Activated gamma-delta T cell treated with anti-CD3 and anti-CD28 coated beads, Interleukin-2, amount 50 U/mL, for 16 hours (primary cell): ENCODE data around the gene SLC11A1.

Experiments used
- DNase-seq: peaks from one replicate; pipeline ENCODE4 v3.0.0-alpha.2; 2020; ENCODE audit warnings: low read depth

SLC11A1 gene

DNA sequence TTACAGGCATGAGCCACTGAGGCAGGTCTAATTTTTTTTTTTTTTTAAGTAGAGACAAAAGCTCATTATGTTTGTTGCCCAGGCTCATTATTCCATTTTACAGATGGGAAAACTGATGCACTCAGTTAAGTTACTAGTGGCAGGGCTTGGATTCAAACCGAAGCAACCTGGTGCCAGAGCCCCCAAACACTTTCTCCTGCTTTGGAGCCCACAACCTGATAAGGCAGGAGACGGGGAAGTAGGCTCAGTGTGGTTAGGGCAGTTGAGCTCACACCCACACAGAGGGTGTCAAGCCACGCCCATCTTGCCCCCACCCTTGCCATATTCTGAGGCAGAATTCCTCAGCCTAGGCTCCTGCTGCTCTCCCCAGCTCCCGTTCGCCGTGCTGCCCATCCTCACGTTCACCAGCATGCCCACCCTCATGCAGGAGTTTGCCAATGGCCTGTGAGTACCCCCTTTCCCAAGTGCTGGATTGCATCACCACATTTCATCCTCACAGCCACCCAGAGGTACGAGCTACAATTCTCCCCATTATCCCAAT, 11.7 kb downstream of the SLC11A1 start:
- DNase-seq, result no peak

DNA sequence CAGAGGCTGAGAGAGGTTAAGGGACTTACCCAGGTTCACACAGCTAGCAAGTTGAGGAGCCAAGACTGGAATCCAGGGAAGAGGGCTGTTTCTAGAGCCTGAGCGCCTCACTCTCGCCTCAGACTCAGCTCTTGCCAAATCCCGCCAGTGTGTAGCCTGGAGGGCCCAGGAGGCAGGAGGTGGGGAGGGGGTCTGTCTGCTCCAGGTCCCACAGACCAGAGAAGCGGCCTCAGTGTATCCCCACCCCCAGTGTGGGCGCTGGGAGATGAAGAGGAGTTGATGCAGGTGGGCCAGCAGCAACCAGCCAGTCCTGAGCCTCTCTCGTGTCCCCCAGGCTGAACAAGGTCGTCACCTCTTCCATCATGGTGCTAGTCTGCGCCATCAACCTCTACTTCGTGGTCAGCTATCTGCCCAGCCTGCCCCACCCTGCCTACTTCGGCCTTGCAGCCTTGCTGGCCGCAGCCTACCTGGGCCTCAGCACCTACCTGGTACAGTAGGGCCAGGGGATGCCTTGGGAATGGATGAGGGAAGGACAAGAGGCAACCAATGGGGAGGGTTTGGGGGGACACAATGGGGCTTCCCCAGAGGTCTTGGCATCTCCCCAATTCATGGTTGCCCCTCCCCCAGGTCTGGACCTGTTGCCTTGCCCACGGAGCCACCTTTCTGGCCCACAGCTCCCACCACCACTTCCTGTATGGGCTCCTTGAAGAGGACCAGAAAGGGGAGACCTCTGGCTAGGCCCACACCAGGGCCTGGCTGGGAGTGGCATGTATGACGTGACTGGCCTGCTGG, 12.4 kb downstream of the SLC11A1 start:
- DNase-seq, result no peak

DNA sequence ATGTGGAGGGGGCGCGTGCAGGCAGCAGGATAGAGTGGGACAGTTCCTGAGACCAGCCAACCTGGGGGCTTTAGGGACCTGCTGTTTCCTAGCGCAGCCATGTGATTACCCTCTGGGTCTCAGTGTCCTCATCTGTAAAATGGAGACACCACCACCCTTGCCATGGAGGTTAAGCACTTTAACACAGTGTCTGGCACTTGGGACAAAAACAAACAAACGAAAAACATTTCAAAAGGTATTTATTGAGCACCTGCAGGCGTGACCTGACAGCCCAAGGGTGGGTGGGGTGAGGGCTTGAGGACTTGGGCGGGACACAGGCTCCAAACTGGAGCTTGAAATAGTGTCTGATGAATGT, 13.0 kb downstream of the SLC11A1 start:
- no peak for DNase-seq

DNA sequence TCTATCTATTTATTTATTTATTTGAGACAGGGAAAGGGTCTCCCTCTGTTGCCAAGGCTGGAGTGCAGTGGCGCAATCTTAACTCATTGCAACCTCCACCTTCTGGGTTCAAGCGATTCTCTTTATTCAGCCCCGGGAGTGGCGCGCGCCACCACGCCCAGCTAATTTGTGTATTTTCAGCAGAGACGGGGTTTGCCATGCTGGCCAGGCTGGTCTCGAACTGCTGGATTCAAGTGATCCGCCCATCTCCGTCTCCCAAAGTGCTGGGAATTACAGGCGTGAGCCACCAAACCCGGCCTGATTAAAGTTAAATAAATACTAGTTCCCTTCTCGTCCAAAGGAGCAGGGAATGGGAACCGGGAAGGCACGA, 13.4 kb downstream of the SLC11A1 start:
- DNase-seq, result no peak

DNA sequence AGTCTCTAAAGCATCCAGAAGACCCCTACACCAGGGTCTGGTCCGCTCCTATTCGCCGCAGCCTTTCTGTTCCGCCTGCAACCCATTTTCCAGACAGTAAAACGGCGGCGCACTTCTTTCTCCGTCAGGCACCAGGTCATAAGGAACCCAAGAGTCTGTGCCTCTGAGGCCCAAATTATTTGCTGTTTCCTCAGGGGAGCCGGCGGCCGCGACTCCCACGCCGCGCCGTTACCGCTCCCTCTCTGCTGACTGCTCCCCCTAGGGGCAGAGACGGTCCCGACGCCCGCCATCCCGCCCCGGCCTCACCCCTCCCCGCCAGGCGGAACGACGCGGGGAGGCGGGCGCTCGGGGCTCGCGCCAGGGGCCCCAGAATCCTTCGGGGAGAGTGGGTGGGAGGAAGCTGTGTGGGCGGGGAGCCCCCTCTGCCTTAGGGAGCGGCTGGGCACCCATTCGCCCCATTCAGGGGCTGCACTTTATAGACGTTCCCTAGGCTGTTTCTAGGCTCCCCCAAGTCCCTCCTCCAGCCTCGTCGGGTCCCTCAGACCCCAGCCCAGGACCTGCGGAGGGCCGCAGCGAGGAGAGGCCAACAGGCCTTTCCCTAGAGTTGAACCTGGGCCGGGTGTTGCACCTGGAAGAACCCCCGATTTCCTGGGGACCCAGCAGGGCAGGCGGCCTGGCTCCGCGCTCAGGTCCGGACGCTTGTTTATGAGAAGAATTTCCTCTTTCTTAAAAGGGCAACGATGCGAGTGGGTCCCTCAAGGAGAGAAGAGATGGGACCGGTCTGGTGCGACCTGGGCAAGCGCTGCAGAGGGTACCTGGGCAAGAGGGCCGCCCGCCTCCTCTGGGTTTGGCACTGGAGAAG, 14.0 kb downstream of the SLC11A1 start:
- peak; percentile 85 for DNase-seq

DNA sequence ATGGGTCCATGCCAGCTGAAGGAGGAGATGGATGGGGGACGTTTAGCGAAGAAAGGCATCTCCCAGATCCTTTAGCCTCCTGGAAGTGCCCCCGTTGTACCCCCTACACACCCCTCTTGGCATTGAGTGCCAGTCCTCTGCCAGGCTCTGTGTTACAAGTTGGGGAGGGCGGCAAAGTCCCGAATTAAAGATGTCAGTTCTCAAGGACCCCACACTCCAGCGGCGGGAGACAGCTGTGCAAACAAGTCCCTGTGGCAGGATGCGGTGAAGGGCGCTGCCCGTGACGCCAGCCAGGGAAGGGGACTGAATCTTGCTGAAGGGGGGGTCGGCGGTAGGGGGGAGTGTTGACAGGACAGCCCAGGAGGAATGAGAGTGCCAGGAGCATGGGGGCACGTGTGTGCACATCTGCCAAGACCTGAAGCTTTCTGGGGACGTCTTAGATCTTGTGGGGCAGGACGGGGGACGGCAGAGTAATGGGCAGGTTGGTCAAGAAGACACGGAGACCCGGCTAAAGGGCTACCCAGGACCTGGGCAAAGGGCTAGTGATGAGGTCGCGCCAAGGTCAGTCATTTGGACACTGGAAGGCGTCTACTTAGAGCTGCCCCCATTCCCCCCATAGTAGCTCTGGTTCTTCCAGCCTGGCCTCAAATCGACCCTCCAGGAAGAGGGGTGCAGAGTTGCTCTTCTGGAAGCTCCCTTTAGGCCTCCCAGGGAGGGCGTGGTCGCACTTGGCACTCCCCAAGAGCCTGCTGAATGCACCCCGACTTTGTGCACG, 14.8 kb downstream of the SLC11A1 start:
- DNase-seq, result peak; percentile 42

DNA sequence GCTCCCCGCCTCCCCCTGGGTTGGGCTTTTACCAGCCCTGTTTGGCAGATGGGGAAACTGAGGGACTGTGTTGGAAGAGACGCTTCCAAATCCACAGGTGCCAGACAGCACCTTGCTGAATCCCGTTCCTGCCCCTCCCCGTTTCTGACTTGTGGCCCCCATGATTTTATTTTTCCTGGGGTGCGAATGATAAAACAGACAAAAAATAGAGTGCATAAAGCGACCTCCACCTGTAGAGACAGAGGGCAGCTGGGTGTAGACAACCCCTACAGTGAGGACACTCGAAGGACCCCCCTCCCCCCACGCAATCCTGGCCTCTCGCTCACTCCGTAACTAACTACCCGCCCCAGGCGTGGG, 15.4 kb downstream of the SLC11A1 start:
- DNase-seq, result no peak

DNA sequence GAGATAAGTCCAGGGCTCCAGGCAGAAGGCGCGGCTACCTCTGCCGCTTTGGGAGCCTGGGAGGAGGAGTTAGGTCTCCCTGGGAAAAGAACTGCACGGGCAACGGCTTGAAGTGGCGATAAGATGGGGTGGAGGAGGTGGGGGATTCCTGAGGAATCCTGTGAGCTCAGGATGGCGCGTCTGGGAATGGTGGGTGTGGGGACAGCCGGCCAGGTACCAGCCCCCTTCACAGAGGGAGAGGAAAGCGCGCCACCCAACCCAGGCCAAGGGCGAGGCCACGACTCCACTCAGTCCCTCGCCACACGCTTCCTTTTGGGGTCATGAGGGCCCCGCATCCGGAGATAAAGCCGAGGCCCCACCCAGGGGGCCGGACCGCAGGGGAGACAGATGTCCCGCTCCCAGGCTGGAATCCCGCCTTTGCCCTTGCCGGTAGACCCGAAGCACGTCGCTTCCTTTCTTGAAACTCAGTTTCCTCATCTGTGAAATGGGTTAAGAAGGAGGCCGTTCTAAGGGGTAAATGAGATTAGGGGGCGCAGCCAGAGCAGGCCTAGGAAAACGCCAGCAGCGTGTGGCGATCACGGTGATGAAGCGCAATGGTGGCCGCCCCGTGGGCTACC, 15.9 kb downstream of the SLC11A1 start:
- no peak for DNase-seq

DNA sequence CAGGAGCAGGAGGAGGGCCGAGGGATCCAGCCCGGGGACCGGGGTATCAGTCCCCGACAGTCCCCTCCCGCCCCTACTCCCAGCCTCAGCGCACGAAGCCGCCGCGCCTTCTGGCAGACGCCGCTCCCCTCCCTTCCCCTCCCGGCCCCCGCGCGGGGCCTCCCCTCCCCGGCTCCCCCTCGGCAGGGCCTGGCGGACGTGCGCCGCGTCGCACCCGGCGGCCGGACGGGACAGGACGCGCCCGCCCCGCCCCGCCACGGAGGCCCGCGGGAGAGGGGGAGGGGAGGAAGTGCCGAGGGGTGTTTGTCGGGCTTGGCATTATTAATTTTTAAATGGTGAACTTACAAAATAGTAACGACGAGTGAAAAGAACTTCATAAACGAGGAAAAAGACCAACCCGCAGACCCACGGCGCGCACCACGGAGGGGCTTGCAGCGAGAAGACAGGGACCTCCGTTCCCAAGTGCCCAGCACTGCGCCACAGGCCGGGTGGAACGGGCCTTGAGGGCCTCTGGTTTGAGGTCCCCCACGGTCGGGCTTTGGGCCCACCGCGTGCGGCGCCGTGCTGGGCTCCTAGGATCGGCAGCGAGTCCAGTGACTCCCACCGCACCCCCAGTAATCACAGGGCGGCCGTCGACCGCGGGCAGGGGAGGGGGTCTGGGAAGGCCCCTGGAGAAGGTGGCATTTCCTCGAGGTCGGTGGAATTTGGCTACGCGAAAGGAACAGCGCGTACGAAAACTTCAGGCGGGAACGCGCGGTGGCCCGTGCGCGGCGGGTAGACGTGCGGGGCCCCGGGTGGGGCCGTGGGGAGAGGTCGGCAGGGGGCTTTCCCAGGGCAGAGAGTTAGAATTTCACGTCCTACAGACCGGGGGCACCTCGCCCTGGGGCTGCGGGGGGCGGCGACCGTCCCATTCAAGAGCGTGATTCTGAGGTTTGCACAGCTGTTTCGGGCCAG, 16.6 kb downstream of the SLC11A1 start:
- peak; percentile 46 for DNase-seq

DNA sequence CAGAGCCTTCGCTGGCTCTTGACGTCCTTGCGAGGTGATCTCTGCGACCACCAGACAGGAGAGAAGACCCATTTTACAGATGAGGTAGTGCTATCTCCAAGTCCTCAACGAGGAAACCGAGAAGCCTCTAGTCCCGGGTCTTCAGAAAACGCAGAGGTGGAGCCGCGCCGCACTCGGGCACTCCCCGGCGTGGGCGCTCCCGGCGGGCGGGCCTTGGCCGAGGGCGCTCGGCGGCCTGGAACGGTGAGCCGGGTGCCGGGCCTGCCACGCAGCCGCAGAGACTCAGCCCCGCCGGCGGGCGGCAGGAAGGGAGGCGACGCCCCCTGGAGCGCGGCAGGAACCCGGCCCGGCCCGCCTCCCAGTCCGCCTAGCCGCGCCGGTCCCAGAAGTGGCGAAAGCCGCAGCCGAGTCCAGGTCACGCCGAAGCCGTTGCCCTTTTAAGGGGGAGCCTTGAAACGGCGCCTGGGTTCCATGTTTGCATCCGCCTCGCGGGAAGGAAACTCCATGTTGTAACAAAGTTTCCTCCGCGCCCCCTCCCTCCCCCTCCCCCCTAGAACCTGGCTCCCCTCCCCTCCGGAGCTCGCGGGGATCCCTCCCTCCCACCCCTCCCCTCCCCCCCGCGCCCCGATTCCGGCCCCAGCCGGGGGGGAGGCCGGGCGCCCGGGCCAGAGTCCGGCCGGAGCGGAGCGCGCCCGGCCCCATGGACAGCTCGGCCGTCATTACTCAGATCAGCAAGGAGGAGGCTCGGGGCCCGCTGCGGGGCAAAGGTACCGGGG, 17.5 kb downstream of the SLC11A1 start, which contains the start of gene CTDSP1:
Gene CTDSP1, plus strand, starts transcription at position 478 of the 776 bp plus-strand sequence. Its CDS starts 223 bp downstream, at position 701.
- DNase-seq, result peak; percentile 87

DNA sequence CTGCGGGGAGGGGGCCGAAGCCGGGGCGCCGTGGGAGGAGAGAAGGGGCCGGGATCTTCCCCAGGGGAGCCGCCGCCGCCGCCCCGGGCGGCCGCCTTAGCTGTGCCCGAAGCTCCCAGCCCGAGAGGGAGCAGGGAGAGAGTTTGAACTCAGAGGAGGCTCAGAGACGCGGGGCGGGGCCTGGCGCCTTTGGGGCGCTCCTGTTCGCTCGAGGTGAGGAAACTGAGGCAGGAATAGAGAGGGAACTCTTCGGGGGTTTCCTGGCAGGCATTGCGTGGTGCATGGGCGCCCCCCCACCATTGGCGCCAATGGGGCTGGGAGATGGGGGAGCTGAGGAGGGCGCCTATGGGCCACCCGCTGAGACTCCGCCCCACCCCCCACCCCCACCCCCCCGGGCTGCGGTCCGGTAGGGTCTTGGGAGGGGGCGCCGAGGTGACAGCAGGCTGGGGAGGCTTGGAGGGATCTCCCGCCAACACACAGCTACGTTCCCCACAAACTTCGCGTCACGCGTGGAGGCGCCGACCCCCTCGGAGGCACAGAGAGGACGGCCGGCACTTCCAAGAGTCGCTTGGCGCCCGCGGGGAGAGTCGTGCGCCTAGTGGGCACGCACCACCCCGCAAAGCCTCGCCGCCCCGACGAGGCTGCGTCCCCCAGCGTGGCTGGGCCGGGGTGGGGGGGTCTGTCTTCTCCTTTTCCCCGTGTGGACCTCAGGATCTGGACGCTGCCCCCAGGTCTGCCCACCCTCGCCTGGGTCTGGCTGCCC, 18.3 kb downstream of the SLC11A1 start:
- no peak for DNase-seq

DNA sequence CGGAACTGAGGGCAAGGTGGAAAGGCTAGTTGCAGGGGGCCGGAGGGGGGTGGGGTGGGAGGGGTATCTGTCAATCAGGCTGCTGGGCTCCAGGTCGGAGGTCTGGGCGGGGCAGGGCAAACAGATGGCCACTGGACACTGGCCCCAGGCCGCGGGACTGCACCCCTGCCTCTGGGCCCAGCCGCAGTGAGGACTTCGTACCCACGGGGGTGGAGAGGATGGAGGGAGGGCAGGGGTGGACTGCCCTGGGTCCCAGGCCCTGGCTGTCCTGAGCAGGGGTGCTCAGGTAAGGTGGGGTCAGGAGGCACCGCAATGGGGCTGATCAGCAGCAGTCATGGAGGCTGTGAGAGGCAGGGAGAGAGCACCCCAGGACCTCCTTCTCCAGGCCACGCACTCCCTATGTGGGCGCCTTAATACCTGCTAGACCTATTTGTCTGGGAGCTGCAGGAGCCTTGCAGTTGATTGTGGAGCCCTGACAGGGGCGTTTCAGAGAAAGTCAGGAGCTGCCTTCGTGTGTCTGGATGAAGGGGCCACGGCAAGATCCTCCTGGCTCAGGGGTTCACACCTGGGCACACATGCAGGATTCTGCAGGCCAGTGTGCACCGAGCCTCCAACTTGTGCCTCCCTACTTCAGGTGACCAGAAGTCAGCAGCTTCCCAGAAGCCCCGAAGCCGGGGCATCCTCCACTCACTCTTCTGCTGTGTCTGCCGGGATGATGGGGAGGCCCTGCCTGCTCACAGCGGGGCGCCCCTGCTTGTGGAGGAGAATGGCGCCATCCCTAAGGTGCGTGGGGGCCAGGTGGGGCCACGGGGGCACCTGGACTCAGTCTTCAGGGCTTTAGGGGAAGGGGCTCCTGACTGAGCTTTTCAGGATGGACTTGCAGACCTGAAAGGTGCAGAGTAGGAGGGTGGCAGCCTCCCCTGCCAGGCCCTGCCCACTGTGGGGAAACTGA, 19.1 kb downstream of the SLC11A1 start:
- DNase-seq, result no peak

DNA sequence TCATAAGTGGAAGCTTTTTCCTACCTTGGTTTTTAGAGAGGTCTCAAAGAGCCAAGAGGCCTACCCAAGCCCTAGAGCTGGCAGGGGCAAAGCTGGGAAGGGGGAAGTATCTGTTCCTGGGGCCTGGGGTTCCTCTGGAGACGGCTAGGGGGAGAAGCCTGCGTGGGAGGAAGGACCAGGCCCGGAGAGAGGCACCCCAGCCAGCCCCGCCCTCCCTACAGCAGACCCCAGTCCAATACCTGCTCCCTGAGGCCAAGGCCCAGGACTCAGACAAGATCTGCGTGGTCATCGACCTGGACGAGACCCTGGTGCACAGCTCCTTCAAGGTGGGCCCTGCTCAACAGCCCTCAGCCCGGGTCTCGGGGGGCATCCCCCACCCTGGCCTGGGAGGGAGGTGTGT, 19.8 kb downstream of the SLC11A1 start:
- DNase-seq, result no peak

DNA sequence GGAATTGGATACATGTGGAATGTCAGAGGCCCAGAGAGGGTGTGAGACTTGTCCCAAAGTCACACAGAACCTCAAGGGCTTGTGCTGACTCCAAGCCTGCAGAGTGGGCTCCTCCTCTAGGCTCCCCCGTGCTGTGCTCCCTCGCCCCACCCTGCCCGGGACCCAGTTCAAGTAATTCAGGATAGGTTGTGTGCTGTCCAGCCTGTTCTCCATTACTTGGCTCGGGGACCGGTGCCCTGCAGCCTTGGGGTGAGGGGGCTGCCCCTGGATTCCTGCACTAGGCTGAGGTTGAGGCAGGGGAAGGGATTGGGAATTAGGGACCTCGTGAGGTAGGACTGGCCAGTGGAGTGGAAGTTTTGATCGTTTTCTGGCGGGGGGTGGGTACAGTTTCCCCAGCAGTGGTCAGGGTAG, 20.4 kb downstream of the SLC11A1 start:
- no peak for DNase-seq

DNA sequence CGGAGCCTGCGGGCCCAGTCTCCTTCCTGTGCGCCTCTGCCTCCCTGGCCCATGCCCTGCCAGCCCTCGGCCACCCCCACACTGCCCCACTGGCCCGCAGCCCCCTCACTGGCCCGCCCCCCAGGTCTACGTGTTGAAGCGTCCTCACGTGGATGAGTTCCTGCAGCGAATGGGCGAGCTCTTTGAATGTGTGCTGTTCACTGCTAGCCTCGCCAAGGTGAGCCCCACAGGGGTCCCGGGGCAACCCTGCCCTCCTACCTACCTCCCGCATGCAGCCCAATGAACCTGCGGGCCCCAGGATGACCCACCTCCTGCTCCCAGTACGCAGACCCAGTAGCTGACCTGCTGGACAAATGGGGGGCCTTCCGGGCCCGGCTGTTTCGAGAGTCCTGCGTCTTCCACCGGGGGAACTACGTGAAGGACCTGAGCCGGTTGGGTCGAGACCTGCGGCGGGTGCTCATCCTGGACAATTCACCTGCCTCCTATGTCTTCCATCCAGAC, 20.9 kb downstream of the SLC11A1 start:
- DNase-seq, result no peak

DNA sequence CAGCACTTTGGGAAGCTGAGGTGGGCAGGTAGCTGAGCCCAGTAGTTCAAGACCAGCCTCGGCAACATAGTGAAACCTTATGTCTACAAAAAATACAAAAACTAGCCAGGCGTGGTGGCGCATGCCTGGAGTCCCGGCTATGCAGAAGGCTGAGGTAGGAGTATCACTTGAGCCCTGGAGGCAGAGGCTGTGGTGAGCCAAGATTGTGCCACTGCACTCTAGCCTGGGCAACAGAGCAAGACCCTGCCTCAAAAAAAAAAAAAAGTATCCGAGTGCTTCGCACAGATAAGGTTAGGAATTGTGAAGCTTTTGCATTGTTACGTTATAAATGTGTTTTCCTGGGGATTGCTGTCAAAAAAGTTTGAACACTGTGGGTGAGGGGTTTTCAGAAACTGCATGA, 21.7 kb downstream of the SLC11A1 start:
- no peak for DNase-seq

DNA sequence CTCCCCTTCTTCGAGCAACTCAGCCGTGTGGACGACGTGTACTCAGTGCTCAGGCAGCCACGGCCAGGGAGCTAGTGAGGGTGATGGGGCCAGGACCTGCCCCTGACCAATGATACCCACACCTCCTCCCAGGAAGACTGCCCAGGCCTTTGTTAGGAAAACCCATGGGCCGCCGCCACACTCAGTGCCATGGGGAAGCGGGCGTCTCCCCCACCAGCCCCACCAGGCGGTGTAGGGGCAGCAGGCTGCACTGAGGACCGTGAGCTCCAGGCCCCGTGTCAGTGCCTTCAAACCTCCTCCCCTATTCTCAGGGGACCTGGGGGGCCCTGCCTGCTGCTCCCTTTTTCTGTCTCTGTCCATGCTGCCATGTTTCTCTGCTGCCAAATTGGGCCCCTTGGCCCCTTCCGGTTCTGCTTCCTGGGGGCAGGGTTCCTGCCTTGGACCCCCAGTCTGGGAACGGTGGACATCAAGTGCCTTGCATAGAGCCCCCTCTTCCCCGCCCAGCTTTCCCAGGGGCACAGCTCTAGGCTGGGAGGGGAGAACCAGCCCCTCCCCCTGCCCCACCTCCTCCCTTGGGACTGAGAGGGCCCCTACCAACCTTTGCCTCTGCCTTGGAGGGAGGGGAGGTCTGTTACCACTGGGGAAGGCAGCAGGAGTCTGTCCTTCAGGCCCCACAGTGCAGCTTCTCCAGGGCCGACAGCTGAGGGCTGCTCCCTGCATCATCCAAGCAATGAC, 22.4 kb downstream of the SLC11A1 start:
- DNase-seq, result no peak
